Choroid plexus epithelial cell (primary cell): Measurements from ENCODE around the gene PRR5L.

Experiments used
- DNase-seq: peaks from one replicate; pipeline ENCODE4 v3.0.0-alpha.2; 2010; ENCODE audit warnings: low read depth
- H3K4me3 ChIP-seq: 2 replicates; pipeline ENCODE4 v1.5.1; 2011; ENCODE audit warnings: low read depth, mild to moderate bottlenecking, control low read depth, low read length, moderate library complexity
- CTCF ChIP-seq: conservative IDR thresholded peaks from 2 replicates; pipeline ENCODE4 v1.5.1; 2011; ENCODE audit warnings: low read depth, mild to moderate bottlenecking, control low read depth, inconsistent platforms, low read length, moderate library complexity

Gene PRR5L

DNA sequence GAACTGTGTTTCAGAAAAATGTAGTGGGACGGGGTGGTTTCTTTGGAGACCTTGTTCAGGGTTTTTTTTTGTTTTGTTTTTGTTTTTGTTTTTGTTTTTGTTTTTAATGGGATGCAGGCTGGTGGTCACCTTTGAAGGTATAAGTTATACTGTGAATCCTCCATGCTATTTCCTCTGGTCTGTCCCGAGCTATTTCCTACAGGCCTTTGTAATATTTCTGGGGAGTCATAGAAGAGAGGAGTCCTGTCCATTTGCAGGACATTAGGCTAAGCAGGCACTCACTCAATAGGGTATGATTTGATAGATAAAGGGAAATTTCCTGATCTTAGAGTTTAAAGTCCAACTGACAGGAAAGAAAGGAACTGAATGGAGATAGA, 136.0 kb downstream of the PRR5L start:
- no peak overlapping the region for H3K4me3 ChIP-seq
- no peak for DNase-seq
- TF ChIP-seq CTCF: no peak

GRCh38 chr11:36432738-36433137, 136.7 kb downstream of the PRR5L start:
- no peak for TF ChIP-seq CTCF
- no peak for DNase-seq
- no peak overlapping the region for H3K4me3 ChIP-seq

GRCh38 chr11:36436064-36436463, 140.0 kb downstream of the PRR5L start:
- DNase-seq: no peak
- no peak for TF ChIP-seq CTCF
- H3K4me3 ChIP-seq: no peak overlapping the region

GRCh38 chr11:36436589-36436988, 140.5 kb downstream of the PRR5L start:
- no peak for DNase-seq
- TF ChIP-seq CTCF: no peak
- H3K4me3 ChIP-seq: no peak overlapping the region

DNA sequence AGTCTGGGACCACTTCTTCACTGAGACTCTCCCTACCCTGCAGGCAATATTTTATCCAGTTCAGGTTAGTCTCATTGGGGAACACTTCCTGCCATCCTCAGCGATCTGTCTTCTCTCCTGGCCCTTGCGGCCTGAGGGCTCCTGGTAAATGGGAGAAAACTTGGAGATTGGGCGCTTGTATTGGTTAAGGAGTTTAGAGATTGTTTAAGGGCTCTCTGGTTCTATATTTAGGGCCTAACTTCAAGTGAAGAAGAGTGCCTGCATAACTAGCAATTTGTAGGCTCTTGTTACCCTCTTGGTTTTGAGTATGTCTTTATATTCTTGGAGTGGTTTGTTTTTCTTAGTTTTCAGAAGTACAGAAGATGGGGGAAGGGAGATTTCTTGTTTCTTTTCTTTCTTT, 141.3 kb downstream of the PRR5L start:
- no peak for DNase-seq
- TF ChIP-seq CTCF: no peak
- H3K4me3 ChIP-seq: no peak overlapping the region

- DNase-seq: no peak
- H3K4me3 ChIP-seq: no peak overlapping the region
- no peak for TF ChIP-seq CTCF
These were observed 142.0 kb downstream of the PRR5L start for GRCh38 chr11:36438126-36438525.

GRCh38 chr11:36441610-36442208, 145.6 kb downstream of the PRR5L start:
- no peak for DNase-seq
- no peak overlapping the region for H3K4me3 ChIP-seq
- TF ChIP-seq CTCF: no peak
